HG02642 (cell line): ENCODE results near the gene S1PR4.
"Not testable (repeated sequence)": the region's sequence is repeated elsewhere in the genome, so short reads cannot be mapped to it uniquely, and the experiment has no call there.

Source experiments
- ATAC-seq: cut with Tn5 transposase; IDR thresholded peaks from one replicate; pipeline ENCODE4 v1.9.1; 2021; ENCODE audit warnings: mild to moderate bottlenecking; ENCODE audit not compliant: unreplicated experiment, poor library complexity

The S1PR4 gene

GRCh38 chr19:3176715-3177501, 1.7 kb upstream of the S1PR4 start:
- ATAC-seq = no peak

GRCh38 chr19:3178973-3179738, 587 bp downstream of the S1PR4 start:
- ATAC-seq = peak; percentile 21

- no peak for ATAC-seq
Measured at GRCh38 chr19:3179739-3180293, 1.2 kb downstream of the S1PR4 start.

DNA sequence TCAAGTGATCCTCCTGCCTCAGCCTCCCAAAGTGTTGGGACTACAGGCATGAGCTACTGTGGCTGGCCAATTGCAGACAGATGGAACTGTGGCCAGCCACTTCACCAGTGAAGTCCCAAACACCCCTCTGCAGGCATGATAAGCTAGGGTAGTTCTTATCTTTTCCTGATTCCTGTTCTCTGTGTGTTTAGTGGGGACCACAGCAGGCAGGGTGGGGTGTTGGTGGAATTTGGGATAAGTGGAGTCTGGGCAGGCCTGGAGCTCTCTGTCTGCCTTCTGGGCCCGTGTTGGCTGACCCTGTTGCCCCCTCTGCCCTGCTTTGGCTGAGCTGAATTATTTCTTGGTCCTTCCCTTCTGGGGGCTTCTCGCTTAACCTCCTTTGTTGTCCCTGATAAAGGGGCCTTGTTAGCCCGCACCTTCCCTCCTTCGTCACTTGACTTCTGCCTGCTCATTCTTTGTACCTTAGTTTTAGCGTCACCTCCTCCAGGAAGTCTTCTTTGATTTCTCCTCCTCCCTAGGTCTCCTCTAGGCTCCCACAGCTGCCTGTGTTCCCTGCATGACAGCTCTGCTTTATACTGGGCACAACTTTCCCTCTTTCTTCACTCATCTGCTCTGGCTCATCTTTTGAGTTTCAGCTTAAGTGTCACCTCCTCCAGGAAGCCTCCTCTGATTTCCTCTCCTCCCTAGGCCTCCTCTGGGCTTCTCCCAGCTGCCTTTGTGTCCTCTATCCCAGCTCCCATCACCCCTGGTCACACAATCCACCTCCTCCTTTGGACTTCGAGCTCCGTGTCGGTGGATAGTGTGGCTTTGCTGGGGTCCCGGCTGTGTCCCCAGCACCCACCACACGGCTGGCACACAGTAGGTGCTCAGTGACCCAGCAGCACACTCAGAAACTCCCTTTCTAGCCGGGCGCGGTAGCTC, 5.4 kb downstream of the S1PR4 start:
- ATAC-seq = no peak

DNA sequence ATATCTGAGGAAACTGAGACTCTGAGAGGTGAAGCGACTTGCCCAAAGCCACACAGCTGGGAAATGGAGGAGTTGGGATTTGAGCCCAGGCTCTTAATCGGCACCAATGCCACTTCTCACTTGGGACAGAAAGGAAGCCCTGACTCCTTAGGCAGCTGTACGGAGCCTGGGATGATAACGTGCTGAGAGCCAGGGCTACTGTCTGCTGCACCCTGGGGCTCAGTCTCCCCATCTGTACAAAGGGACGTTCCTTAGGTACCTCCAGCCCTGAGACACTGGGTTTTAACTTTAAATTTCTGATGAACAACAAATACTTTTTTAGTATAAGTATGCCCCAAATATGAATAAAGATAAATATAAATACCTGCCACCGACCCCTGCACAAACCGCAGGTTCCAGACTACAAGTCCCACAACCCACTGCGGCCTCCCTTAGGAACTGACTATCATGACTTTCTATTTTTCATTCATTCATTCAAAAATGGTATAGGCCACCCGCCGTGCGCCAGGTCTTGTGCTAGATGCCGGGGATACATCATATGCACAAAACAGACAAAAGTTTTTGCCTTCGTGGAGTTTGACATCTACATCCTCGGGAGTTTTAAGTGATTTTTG, 6.4 kb downstream of the S1PR4 start:
- peak; percentile 16 for ATAC-seq

DNA sequence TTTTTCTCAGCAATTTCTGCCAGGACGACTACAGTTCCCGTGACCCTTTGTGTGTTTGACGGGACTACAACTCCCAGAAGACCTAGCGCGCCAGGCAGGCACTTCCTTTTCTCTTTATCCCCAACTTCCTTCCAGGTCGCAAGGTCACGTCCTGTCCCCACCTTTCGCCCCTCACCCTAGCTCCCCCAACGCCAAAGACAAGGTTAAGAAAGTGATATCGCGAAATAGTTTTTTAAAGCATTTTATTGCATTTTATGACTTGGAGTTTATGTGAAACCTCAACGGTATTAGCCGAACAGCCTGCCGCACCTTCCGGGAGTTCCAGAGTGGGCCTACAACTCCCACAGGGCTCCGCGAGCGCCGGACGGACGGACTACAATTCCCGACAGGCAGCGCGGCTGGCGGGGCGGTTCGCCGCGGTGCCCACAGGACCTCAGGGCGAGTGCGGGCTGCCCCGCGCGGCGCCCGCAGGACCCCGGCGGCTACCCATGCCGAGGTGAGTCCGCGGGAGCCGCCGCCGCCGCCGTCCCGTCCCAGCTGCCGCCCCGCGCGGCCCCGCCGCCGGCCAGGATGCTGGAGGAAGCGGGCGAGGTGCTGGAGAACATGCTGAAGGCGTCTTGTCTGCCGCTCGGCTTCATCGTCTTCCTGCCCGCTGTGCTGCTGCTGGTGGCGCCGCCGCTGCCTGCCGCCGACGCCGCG, 7.0 kb downstream of the S1PR4 start, which contains the start of gene NCLN:
Gene NCLN, plus strand, starts transcription at position 470 of the 699 bp plus-strand sequence. Its CDS starts 101 bp downstream, at position 571.
- ATAC-seq = peak; percentile 83

- ATAC-seq = no peak
Measured at GRCh38 chr19:3186160-3186688, 7.7 kb downstream of the S1PR4 start.

DNA sequence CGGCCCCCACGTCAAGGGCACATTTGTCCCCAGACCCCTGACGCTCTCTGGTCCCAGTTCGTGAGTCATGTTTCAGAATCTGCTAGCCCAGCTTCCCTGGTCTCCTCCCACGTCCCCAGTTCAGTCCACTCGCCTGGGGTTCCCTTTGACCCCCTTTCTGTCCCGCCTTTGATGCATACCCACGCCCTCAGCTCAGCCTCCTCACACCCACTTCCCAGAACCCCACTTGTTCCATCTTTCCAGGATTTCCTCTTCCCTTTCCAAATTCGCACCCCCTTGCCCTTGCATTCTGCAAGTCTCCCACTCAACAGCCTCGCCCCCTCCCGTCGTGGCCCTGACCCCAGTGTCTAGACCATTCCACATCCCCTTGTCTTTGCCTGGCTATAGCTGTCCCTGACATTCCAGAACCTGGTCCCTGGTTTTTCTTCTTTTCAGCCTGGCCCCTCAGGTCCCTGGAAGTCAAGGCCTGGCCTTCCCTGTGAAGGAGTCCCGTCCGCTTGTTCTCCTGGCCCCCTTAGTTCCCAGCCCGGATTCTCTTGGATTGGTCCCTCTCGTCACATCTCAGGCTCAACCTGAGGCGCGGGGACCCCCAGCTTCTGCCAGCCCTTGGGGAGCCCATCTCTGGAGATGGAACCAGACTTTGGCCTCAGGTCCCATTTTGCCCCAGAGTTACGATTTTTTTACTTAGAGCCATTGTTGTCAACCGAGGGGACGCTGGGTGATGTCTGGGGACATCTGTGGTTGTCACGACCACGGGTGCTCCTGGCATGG, 8.5 kb downstream of the S1PR4 start:
- ATAC-seq = no peak

- ATAC-seq = no peak
Measured at GRCh38 chr19:3187662-3188511, 9.3 kb downstream of the S1PR4 start.

DNA sequence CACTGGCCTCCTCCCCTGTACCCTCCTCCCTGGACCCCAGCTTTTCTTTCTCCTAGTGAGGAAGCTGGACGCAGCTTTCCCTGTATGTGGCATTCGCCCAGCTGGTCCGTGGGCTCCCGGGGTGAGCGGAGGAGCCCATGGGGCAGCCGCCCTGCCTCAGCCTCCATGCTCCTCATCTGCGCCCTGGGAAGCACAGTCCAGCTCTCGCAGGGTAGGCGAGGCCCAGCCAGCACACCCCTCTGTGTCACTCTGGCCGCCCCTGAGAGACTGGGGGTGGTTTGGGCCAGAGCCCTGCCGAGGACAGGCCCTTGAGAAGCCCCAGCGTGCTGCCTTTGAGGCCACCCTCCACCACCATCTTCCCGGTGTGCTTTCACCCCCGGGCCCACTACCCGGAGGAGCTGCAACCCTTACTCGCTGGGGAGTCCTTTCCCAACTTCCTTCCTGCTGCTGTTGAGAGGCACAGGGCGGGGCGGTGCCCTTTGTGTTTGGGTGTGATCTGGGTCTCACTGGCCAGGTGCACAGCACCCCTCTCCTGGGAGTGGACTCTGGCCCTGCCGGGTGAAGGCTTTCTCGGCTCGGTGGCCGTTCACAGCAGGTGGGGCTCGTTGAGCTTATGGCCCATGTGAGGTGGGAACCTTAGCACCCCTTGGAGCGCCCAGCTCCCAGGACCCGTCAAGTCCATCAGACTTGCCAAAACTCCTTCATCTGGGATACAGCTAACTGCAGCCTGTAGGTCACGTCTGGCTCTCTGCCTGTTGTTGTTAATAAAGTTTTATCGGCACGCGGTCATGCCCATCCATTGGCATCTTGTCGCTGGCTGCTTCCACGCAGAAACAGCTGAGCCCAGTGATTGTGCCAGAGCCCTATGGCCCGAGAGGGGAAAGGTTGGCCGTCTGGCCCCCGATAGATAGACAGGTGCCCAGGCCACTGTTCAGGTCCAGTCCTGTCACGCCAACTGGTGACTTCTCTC, 10.3 kb downstream of the S1PR4 start:
- no peak for ATAC-seq

DNA sequence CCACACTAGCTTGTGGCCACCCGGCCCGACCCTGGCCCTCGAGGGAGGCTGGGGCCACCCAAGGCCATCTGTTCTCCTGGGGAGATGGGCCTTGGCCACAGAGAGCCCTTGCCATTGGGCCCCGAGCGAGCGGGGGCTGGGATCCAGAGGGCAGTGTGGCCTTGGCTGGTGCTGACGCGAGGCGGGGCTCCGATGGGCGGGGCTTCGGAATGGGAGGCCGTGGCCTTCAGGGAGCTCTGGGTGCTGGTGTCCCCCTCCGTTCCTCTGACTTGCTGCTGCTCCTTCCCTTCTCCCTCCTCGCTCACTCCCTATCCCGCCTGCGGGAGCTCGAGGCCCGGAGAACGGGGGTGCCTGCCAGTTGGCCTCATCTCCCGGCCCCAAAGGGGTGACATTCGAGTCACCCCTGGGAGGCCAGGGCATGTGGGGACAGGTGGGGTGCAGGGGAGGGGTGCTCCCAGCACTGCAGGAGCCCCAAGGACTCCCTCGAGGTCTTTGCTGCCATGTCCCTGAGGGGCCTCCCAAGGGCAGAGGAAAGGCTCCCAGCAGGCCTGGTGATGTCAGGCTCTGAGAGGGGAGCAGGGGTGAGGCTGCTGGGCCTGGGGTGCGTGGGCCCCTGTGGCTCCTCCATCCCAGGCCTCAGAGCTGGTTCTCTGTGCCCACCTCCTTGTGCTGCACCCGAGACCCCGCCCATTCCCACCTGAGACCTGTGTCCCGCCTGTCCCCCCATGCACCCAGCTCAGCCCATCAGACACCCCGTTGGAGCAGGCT, 11.3 kb downstream of the S1PR4 start:
- ATAC-seq = no peak

GRCh38 chr19:3190470-3190770, 11.9 kb downstream of the S1PR4 start:
- no peak for ATAC-seq

GRCh38 chr19:3190921-3191805, 12.6 kb downstream of the S1PR4 start:
- ATAC-seq = no peak

GRCh38 chr19:3191806-3192104, 13.2 kb downstream of the S1PR4 start:
- not testable (repeated sequence) for ATAC-seq

- no peak for ATAC-seq
Measured at GRCh38 chr19:3192228-3192635, 13.7 kb downstream of the S1PR4 start.
